Heart left ventricle (tissue), 16 donors: ENCODE data around the gene ITSN1. TPM values are rescaled to one million over a fixed set of nuclear protein-coding genes. Genes with fewer than 3 reads are reported as not detected.

Source experiments
- ATAC-seq, 4 donors: fragments of 200-7000 bp; cut with Tn5 transposase; one replicate each; pipeline ENCODE4 v1.9.1; 2020 to 2022; ENCODE audit warnings: moderate library complexity in 4 of 4, mild to moderate bottlenecking in 3 of 4, moderate number of reproducible peaks in 1 of 4
- DNase-seq, 5 donors: peaks; one replicate each; pipeline ENCODE4 v3.0.0-alpha.2; 2020
- H3K27ac ChIP-seq, 12 donors: fragments of 200-600 bp; sonication (generic) in 4 of 12; one replicate each; pipeline versions ENCODE4 v1.5.0 to v1.8.0; 2016 to 2022; ENCODE audit warnings: mild to moderate bottlenecking in 2 of 12
- H3K27me3 ChIP-seq, 9 donors: fragments of 200-600 bp; sonication (generic) in 2 of 9; one replicate each; pipeline versions ENCODE4 v1.5.1 to v1.8.0; 2016 to 2022; ENCODE audit warnings: mild to moderate bottlenecking in 3 of 9
- H3K36me3 ChIP-seq, 9 donors: fragments of 200-600 bp; sonication (generic) in 2 of 9; one replicate each; pipeline versions ENCODE4 v1.5.0 to v1.8.0; 2018 to 2022; ENCODE audit warnings: mild to moderate bottlenecking in 2 of 9
- H3K4me1 ChIP-seq, 12 donors: fragments of 200-600 bp; sonication (generic) in 4 of 12; one replicate each; pipeline versions ENCODE4 v1.5.0 to v1.8.0; 2016 to 2022; ENCODE audit warnings: mild to moderate bottlenecking in 3 of 12
- H3K4me3 ChIP-seq, 12 donors: fragments of 200-600 bp; sonication (generic) in 4 of 12; one replicate each; pipeline versions ENCODE4 v1.5.0 to v1.8.0; 2017 to 2022; ENCODE audit warnings: mild to moderate bottlenecking in 9 of 12, moderate library complexity in 4 of 12
- H3K9me3 ChIP-seq, 12 donors: fragments of 200-600 bp; sonication (generic) in 4 of 12; one replicate each; pipeline versions ENCODE4 v1.5.0 to v1.8.0; 2016 to 2022; ENCODE audit warnings: mild to moderate bottlenecking in 1 of 12
- CTCF ChIP-seq, 12 donors: fragments of 200-600 bp; sonication (generic) in 4 of 12; IDR thresholded peaks; one replicate each; pipeline versions ENCODE4 v1.5.0 to v1.8.0; 2018 to 2022; ENCODE audit warnings: antibody characterized with exemption in 12 of 12, mild to moderate bottlenecking in 5 of 12
- POLR2A ChIP-seq, 2 donors: fragments of 450-650 bp; IDR thresholded peaks; one replicate each; pipeline ENCODE4 v1.6.1; 2017; ENCODE audit warnings: antibody characterized with exemption in 2 of 2, mild to moderate bottlenecking in 2 of 2, moderate library complexity in 2 of 2
- WGBS, 4 donors: extraction: QIAGEN DNeasy Blood & Tissue Kit in 2 of 4; methylation state at CpG; one replicate each; pipeline versions ENCODE4 v1.1.5 to v1.1.7; 2013 to 2018; 5-methylcytosine and 5-hydroxymethylcytosine counted together
- intact Hi-C, 10 donors: fragments of 100-400 bp; cut with DNase I; formaldehyde crosslinking; loops; one replicate each; pipeline versions ENCODE4 v1.11.1 to v1.14.2; 2022
- polyA plus RNA-seq, 2 donors: library from polyadenylated mRNA; stranded (reverse); fragments of 200-250 nt; gene quantifications; one replicate each; pipeline ENCODE4 v1.2.3, GENCODE V29; 2013
- total RNA-seq, 9 donors: library from RNA; depleted of rRNA in 2 of 9; stranded (reverse); fragments of >200 nt in 2 of 9; fragmentation: NEBNext Ultra II Directional in 3 of 9; extraction: Animal tissue kit (Norgen Biotek cat#: 25700) in 3 of 9; gene quantifications; one replicate each; pipeline versions ENCODE4 v1.1.0 to v1.2.4, GENCODE V29; 2016 to 2023
- donor health status: ischemic (EF 13 %, LVEDD 7.1; RV severe dilation, severe dysfunction).
- donor health status: healthy with polysubstance abuse.
- donor health status: DM: no; HTN: yes; CAD: no.
- donor health status: DM: no; HTN: no; CAD: no.
- donor health status: ischemic (EF 25% LVEDD 6.9; RV normal size, moderate dysfunction).
- donor health status: ischemic (EF 25% LVEDD 5.7; RV mildly dilated, moderate dysfunction).
- donor health status: healthy.
- donor health status: DM: yes; HTN: yes; CAD: no.
- donor health status: ischemic (EF 35%, LVEDD 5.7; RV mildly dilated, moderate dysfunction).
- donor health status: nonischemic (EF 11% LVEDD 7.7; RV severe dilation, severe dysfunction).
- donor health status: DM: yes; HTN: yes; CAD: no.
- donor health status: PGD.
- donor health status: ischemic (EF 29% LVEDD 5.4; RV normal size, mild dysfunction).
- donor health status: nonischemic (EF 23%, LVEDD 6.1; RV moderate dilation, normal function).

ITSN1 gene
- total and polyA plus RNA-seq, 11 donors, result 17.2 to 51.5 (median 34.0) TPM

- H3K27ac ChIP-seq, result no peak overlapping the region
- H3K9me3 ChIP-seq, result peaks cover 0 to 9% (median 0%) of the 10 kb centered on the region in 12 donors
- peaks cover 0 to 32% (median 10%) of the 10 kb centered on the region in 12 donors for H3K4me1 ChIP-seq
- H3K4me3 ChIP-seq, result no peak overlapping the region
- TF ChIP-seq CTCF (IDR thresholded peaks at IDR 0.05) (no peak), POLR2A (IDR thresholded peaks at IDR 0.05) (no peak)
- H3K27me3 ChIP-seq, result no peaks in the 10 kb centered on the region
- intact Hi-C loops, result no loop called here
- H3K36me3 ChIP-seq, result no peaks in the 10 kb centered on the region
- 88 to 100% (median 91%) methylated on average over 5 to 6 of the region's 6 CpGs for WGBS, 4 donors
- DNase-seq (no peak), ATAC-seq (no peak)
Observed at GRCh38 chr21:33844890-33845205, 202.5 kb downstream of the ITSN1 start.

- Histone ChIP-seq H3K36me3 (no peaks in the 10 kb centered on the region), H3K27me3 (no peaks in the 10 kb centered on the region), H3K4me3 (no peak overlapping the region), H3K4me1 (peaks cover 0 to 32% (median 10%) of the 10 kb centered on the region in 12 donors), H3K9me3 (peaks cover 0 to 9% (median 0%) of the 10 kb centered on the region in 12 donors), H3K27ac (no peak overlapping the region)
- 76 to 100% (median 88%) methylated on average over 3 of the region's 3 CpGs for WGBS, 4 donors
- TF ChIP-seq POLR2A (IDR thresholded peaks at IDR 0.05) (no peak), CTCF (IDR thresholded peaks at IDR 0.05) (no peak)
- intact Hi-C loops, result no loop called here
- ATAC-seq (no peak), DNase-seq (no peak)
Observed at GRCh38 chr21:33846141-33846540, 203.8 kb downstream of the ITSN1 start.

- Histone ChIP-seq H3K4me3 (no peak overlapping the region), H3K4me1 (peaks cover 0 to 19% (median 10%) of the 10 kb centered on the region in 12 donors), H3K27ac (no peak overlapping the region), H3K9me3 (peaks cover 0 to 9% (median 0%) of the 10 kb centered on the region in 12 donors), H3K27me3 (no peaks in the 10 kb centered on the region), H3K36me3 (no peaks in the 10 kb centered on the region)
- intact Hi-C loops, result no loop called here
- ATAC-seq (no peak), DNase-seq (peak in 1 of 5 donors; percentile 46)
- WGBS, 4 donors, result 87 to 91% (median 90%) methylated on average over 19 of the region's 19 CpGs
- no peak for TF ChIP-seq POLR2A (IDR thresholded peaks at IDR 0.05)
- TF ChIP-seq CTCF (IDR thresholded peaks at IDR 0.05), result no peak
Observed at GRCh38 chr21:33847588-33848248, 205.4 kb downstream of the ITSN1 start.

- TF ChIP-seq POLR2A (IDR thresholded peaks at IDR 0.05) (no peak), CTCF (IDR thresholded peaks at IDR 0.05) (no peak)
- ATAC-seq (no peak), DNase-seq (peak in 1 of 5 donors; percentile 21)
- peaks cover 0 to 9% (median 0%) of the 10 kb centered on the region in 12 donors for H3K9me3 ChIP-seq
- H3K4me1 ChIP-seq, result peaks cover 0 to 14% (median 9%) of the 10 kb centered on the region in 12 donors
- no peak overlapping the region for H3K4me3 ChIP-seq
- H3K27me3 ChIP-seq, result no peaks in the 10 kb centered on the region
- H3K36me3 ChIP-seq, result no peaks in the 10 kb centered on the region
- intact Hi-C loops, result no loop called here
- no peak overlapping the region for H3K27ac ChIP-seq
- 87 to 92% (median 89%) methylated on average over 17 of the region's 17 CpGs for WGBS, 4 donors
Observed at GRCh38 chr21:33848249-33848953, 206.1 kb downstream of the ITSN1 start.
